CD14-positive monocyte (primary cell): ENCODE measurements around the gene CREB5. TPM values are rescaled to one million over a fixed set of nuclear protein-coding genes. Genes with fewer than 3 reads are reported as not detected.

Source experiments
- DNase-seq, 3 donors: peaks; one replicate each; pipeline ENCODE4 v3.0.0-alpha.2; 2011 to 2022
- H2AFZ ChIP-seq: 2 replicates; pipeline ENCODE4 v1.6.0; 2012; ENCODE audit warnings: mild to moderate bottlenecking, low read depth, low read length, inconsistent platforms; ENCODE audit not compliant: insufficient read depth, poor library complexity, severe bottlenecking
- H3K27ac ChIP-seq, 2 donors: 1 replicate in 1 of 2; 2 replicates in 1 of 2; pipeline ENCODE4 v1.5.1; 2012 to 2013; ENCODE audit warnings: low read length in 2 of 2, control low read depth in 1 of 2, inconsistent platforms in 1 of 2, low read depth in 1 of 2, mild to moderate bottlenecking in 1 of 2
- H3K27me3 ChIP-seq, 2 donors: one replicate each; pipeline versions ENCODE4 v1.6.0 to v1.6.1; 2011 to 2013; ENCODE audit warnings: low read length in 2 of 2; ENCODE audit not compliant: control insufficient read depth in 2 of 2, insufficient read depth in 2 of 2
- H3K36me3 ChIP-seq, 2 donors: replicated peaks in 1 of 2; 1 replicate in 1 of 2; 2 replicates in 1 of 2; pipeline versions ENCODE4 v1.5.1 to v1.6.1; 2012 to 2013; ENCODE audit warnings: low read length in 2 of 2, control low read depth in 1 of 2, inconsistent platforms in 1 of 2, mild to moderate bottlenecking in 1 of 2; ENCODE audit not compliant: insufficient read depth in 2 of 2, control insufficient read depth in 1 of 2
- H3K4me1 ChIP-seq, 2 donors: 1 replicate in 1 of 2; 2 replicates in 1 of 2; pipeline versions ENCODE4 v1.5.1 to v1.6.1; 2012 to 2013; ENCODE audit warnings: low read length in 2 of 2, control low read depth in 1 of 2, inconsistent platforms in 1 of 2, mild to moderate bottlenecking in 1 of 2, moderate library complexity in 1 of 2; ENCODE audit not compliant: insufficient read depth in 2 of 2, control insufficient read depth in 1 of 2
- H3K4me2 ChIP-seq: replicated peaks from 2 replicates; pipeline ENCODE3; 2012; ENCODE audit warnings: low read length, moderate library complexity, mild to moderate bottlenecking; ENCODE audit not compliant: poor library complexity, severe bottlenecking; ENCODE audit errors: extremely low read depth
- H3K4me3 ChIP-seq, 3 experiments: fragments of 200-600 bp in 1 of 3; sonication (generic) in 1 of 3; replicated peaks in 1 of 3; 1 replicate in 2 of 3; 2 replicates in 1 of 3; pipeline ENCODE4 v1.5.1; 2011 to 2013; ENCODE audit warnings: low read length in 3 of 3, mild to moderate bottlenecking in 3 of 3, control low read depth in 2 of 3, low read depth in 2 of 3, inconsistent platforms in 1 of 3, moderate library complexity in 1 of 3
- H3K79me2 ChIP-seq: 2 replicates; pipeline ENCODE4 v1.6.0; 2012; ENCODE audit warnings: mild to moderate bottlenecking, control low read depth, inconsistent platforms, low read length, moderate library complexity; ENCODE audit not compliant: insufficient read depth
- H3K9ac ChIP-seq: 2 replicates; pipeline ENCODE4 v1.6.0; 2017; ENCODE audit warnings: low read length, mild to moderate bottlenecking; ENCODE audit not compliant: insufficient read depth, poor library complexity, severe bottlenecking
- H3K9me3 ChIP-seq, 2 donors: replicated peaks in 1 of 2; 1 replicate in 1 of 2; 2 replicates in 1 of 2; pipeline versions ENCODE4 v1.5.1 to v1.6.1; 2012 to 2013; ENCODE audit warnings: low read length in 2 of 2, control low read depth in 1 of 2; ENCODE audit not compliant: control insufficient read depth in 1 of 2, insufficient read depth in 1 of 2
- H4K20me1 ChIP-seq: 2 replicates; pipeline ENCODE4 v1.6.0; 2012; ENCODE audit warnings: mild to moderate bottlenecking, low read length, control low read depth, moderate library complexity; ENCODE audit not compliant: insufficient read depth
- H3K27ac Mint-ChIP-seq, 7 donors: one replicate each; pipeline ENCODE4 v1.8.0; 2020; ENCODE audit warnings: mild to moderate bottlenecking in 7 of 7, mixed read lengths in 7 of 7, moderate library complexity in 6 of 7, inconsistent platforms in 2 of 7
- H3K27me3 Mint-ChIP-seq, 3 donors: one replicate each; pipeline ENCODE4 v1.8.0; 2021 to 2022; ENCODE audit warnings: low read depth in 3 of 3, mild to moderate bottlenecking in 3 of 3, mixed read lengths in 3 of 3, moderate library complexity in 3 of 3, inconsistent platforms in 1 of 3
- H3K36me3 Mint-ChIP-seq, 2 donors: one replicate each; pipeline ENCODE4 v1.8.0; 2020; ENCODE audit warnings: mixed read lengths in 2 of 2, inconsistent platforms in 1 of 2, mild to moderate bottlenecking in 1 of 2
- H3K4me1 Mint-ChIP-seq: one replicate; pipeline ENCODE4 v1.8.0; 2020; ENCODE audit warnings: mild to moderate bottlenecking, mixed read lengths
- H3K4me3 Mint-ChIP-seq, 2 donors: one replicate each; pipeline ENCODE4 v1.8.0; 2020; ENCODE audit warnings: mild to moderate bottlenecking in 2 of 2, mixed read lengths in 2 of 2, moderate library complexity in 1 of 2
- H3K9me3 Mint-ChIP-seq, 7 donors: one replicate each; pipeline ENCODE4 v1.8.0; 2020 to 2022; ENCODE audit warnings: mixed read lengths in 7 of 7, mild to moderate bottlenecking in 6 of 7, moderate library complexity in 6 of 7, inconsistent platforms in 2 of 7
- CTCF ChIP-seq: fragments of 200-600 bp; IDR thresholded peaks from one replicate; pipeline ENCODE4 v1.8.0; 2022; ENCODE audit warnings: antibody characterized with exemption, mild to moderate bottlenecking
- WGBS: methylation state at CpG from one replicate; pipeline ENCODE4 v1.1.5; 2013; ENCODE audit warnings: missing lambda C conversion rate; ENCODE audit not compliant: insufficient coverage; 5-methylcytosine and 5-hydroxymethylcytosine counted together
- intact Hi-C, 2 donors: fragments of 100-400 bp; cut with micrococcal nuclease; formaldehyde crosslinking; loops; one replicate each; pipeline versions ENCODE4 v1.15.0 to v1.15.1; 2023
- polyA plus RNA-seq, 3 donors: library from polyadenylated mRNA; depleted of rRNA in 1 of 3; unstranded in 2 of 3; stranded (reverse) in 1 of 3; fragments of 300-500 nt in 2 of 3; fragments of >200 nt in 1 of 3; fragmentation: Illumina TruSeq in 2 of 3; gene quantifications; 1 replicate in 2 of 3; 2 replicates in 1 of 3; pipeline ENCODE4 v1.2.3, GENCODE V29; 2012 to 2021

CREB5 gene
- polyA plus RNA-seq, 3 donors = 25.1 to 72.3 (median 44.2) TPM

- H3K9me3 Mint-ChIP-seq = peaks cover 0 to 9% (median 4%) of the 10 kb centered on the region in 7 donors
- no peak for TF ChIP-seq CTCF
- no peak for DNase-seq
- H3K79me2 ChIP-seq = no peaks in the 10 kb centered on the region
- no peak overlapping the region for H3K4me3 Mint-ChIP-seq
- H3K4me1 ChIP-seq = no peaks in the 10 kb centered on the region
- no peaks in the 10 kb centered on the region for H3K4me1 Mint-ChIP-seq
- no peaks in the 10 kb centered on the region for H3K36me3 Mint-ChIP-seq
- no peaks in the 10 kb centered on the region for H4K20me1 ChIP-seq
- H3K4me2 ChIP-seq = no peak overlapping the region
- H3K27me3 ChIP-seq = no peaks in the 10 kb centered on the region
- H3K27ac Mint-ChIP-seq = no peak overlapping the region
- H3K27me3 Mint-ChIP-seq = peaks cover 0 to 13% (median 7%) of the 10 kb centered on the region in 3 donors
- H3K36me3 ChIP-seq = no peaks in the 10 kb centered on the region
- WGBS = no CpG with 5 or more reads among the region's 3 CpGs
- no peak overlapping the region for H3K4me3 ChIP-seq
- no peak overlapping the region for H2AFZ ChIP-seq
- intact Hi-C loops = no loop called here
- H3K9ac ChIP-seq = no peak overlapping the region
- no peak overlapping the region for H3K27ac ChIP-seq
- H3K9me3 ChIP-seq = no peaks in the 10 kb centered on the region
These were observed 186.3 kb downstream of the CREB5 start for GRCh38 chr7:28598586-28598985.

DNA sequence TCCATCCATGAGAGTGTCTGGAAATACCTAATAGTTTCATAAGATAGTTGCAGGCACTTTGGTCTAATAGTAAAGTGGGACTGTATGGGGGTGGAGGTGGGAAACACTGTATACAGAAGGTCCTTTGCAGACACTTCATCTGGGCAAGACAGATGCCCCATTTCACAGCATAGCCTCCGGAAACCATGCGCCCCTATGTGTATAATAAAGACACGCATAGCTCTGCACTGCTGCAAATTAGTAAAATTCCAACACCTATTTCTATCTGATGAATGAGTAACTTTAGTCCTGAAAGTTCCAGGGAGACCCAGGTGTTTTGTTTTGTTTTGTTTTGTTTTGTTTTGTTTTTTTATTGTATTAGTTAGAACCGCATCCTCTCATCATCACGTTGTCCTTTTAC is 187.1 kb downstream of the CREB5 start:
- Histone ChIP-seq H3K9me3 (no peaks in the 10 kb centered on the region), H3K4me3 (no peak overlapping the region), H3K36me3 (no peaks in the 10 kb centered on the region), H3K27me3 (no peaks in the 10 kb centered on the region), H3K27ac (no peak overlapping the region), H3K4me1 (no peaks in the 10 kb centered on the region), H4K20me1 (no peaks in the 10 kb centered on the region), H3K9ac (no peak overlapping the region), H2AFZ (no peak overlapping the region), H3K4me2 (no peak overlapping the region), H3K79me2 (no peaks in the 10 kb centered on the region)
- H3K4me3 Mint-ChIP-seq = peak overlapping the region in 1 of 2 donors; percentile 49
- intact Hi-C loops = no loop called here
- H3K9me3 Mint-ChIP-seq = peaks cover 0 to 9% (median 4%) of the 10 kb centered on the region in 7 donors
- no peak for DNase-seq
- H3K4me1 Mint-ChIP-seq = no peaks in the 10 kb centered on the region
- H3K27ac Mint-ChIP-seq = no peak overlapping the region
- no peak for TF ChIP-seq CTCF
- no CpG with 5 or more reads among the region's 5 CpGs for WGBS
- H3K27me3 Mint-ChIP-seq = peaks cover 0 to 13% (median 5%) of the 10 kb centered on the region in 3 donors
- no peaks in the 10 kb centered on the region for H3K36me3 Mint-ChIP-seq
